ENCODE results near the gene SMR3A. TPM values are rescaled to one million over a fixed set of nuclear protein-coding genes. Genes with fewer than 3 reads are reported as not detected.

SMR3A gene
- total RNA-seq, 3 donors from 2014 or later = not detected

Other genes starting within 250 kb of the SMR3A start
- not detected for gene PRR27, start 206.5 kb upstream of the SMR3A start, total RNA-seq
- gene ODAM, start 165.0 kb upstream of the SMR3A start, total RNA-seq = 1 to 10 TPM in 1 of 3 donors, not detected in 2; 1.2 TPM
- 10 to 100 TPM in 2 of 3 donors, not detected in 1; 13.4 to 78.2 TPM for gene FDCSP, start 134.6 kb upstream of the SMR3A start, total RNA-seq
- gene CSN3, start 118.2 kb upstream of the SMR3A start, total RNA-seq = 1 to 10 TPM in 1 of 3 donors, under 1 TPM in 1, not detected in 1; 0.66 to 4.1 TPM
- not detected for gene CABS1, start 25.8 kb upstream of the SMR3A start, total RNA-seq
- not detected for gene SMR3B, start 22.4 kb downstream of the SMR3A start, total RNA-seq
- gene OPRPN, start 37.2 kb downstream of the SMR3A start, total RNA-seq = 1 to 10 TPM in 1 of 3 donors, not detected in 2; 1.0 TPM
- not detected for gene MUC7, start 111.4 kb downstream of the SMR3A start, total RNA-seq
- gene AMTN, start 157.8 kb downstream of the SMR3A start, total RNA-seq = not detected
- gene AMBN, start 231.5 kb downstream of the SMR3A start, total RNA-seq = not detected

Measured in breast epithelium (tissue), 3 donors.